ENCODE results near the gene GAB4.

The GAB4 gene

DNA sequence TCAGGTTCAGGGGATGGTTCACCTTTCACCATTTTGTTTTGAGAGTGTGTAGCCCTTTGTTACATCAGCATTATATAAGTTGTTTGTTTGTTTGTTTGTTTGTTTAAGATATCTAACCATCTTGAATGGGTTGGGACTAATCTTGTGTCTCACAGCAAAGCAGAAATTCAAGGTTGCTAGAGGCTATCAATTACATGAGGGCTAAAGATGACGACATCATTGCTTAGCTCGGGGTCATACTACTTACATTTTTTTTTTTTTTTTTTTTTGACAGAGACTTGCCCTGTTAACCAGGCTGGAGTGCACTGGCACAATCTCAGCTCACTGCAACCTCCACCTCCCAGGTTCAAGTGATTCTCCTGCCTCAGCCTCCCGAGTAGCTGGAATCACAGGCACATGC is 95.7 kb downstream of the GAB4 start:
- no peak for DNase-seq (ENCODE audit: low read depth)
